A673 (cell line): ENCODE data around the gene SH3BP5L.

Experiments used
- CTCF ChIP-seq: fragments of 300-800, 200-600 bp; sonication (generic); conservative IDR thresholded peaks from 2 replicates; pipeline ENCODE4 v1.5.1; 2017; ENCODE audit warnings: low read depth, mild to moderate bottlenecking, antibody characterized with exemption, low read length, moderate library complexity, mixed read lengths
- EZH2 ChIP-seq: fragments of 200-600 bp; sonication (generic); IDR thresholded peaks from 2 replicates; pipeline ENCODE4 v1.6.1; 2017; ENCODE audit warnings: borderline replicate concordance, low read depth, mild to moderate bottlenecking, mixed read lengths, antibody characterized with exemption, low read length; ENCODE audit not compliant: poor library complexity, severe bottlenecking

- TF ChIP-seq CTCF, result no peak
- no peak for TF ChIP-seq EZH2
These were observed 19.8 kb downstream of the SH3BP5L start for GRCh38 chr1:248805876-248806275.
